ENCODE measurements around the gene ACBD6.

ACBD6 gene

DNA sequence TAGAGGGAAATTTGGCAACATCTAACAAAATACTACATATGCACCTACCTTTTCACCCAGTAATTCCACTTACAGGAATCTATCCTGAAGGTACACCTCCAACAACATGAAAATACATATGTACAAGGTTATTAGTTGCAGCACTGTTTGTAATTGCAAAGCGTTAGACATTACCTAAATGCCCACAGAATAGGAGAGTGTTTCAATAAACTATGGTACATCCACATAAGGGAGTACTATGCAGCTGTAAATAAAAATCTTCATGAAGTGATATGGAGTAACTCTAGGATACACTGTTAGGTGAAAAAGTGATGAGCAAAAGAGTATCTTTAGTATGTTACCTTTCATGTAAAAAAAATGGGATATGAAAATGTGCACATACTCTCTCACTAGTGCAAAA lies 126.1 kb downstream of the ACBD6 start:
- no peak for DNase-seq (ENCODE audit: low read depth in 2 of 3, low spot score in 1 of 3)

DNA sequence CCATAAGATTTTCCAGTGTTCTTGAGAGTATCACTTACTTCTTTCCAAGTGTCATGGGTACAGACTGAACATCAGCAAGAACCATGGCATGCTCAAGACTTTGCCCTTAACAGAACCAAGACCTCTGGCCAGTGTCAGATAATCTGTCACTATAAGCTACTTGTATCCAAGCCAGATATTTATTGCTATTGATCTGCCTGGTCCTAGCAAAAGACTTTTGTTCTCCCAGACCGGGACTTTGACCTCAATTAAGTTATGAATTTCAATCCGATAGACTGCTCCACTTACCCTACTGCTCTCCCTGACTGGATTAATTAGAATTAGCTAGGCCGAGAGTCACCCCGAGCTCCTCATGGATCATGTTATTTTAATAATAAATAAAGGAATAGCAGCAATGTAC lies 129.6 kb downstream of the ACBD6 start:
- no peak for DNase-seq (ENCODE audit: low read depth in 2 of 3, low spot score in 1 of 3)

DNA sequence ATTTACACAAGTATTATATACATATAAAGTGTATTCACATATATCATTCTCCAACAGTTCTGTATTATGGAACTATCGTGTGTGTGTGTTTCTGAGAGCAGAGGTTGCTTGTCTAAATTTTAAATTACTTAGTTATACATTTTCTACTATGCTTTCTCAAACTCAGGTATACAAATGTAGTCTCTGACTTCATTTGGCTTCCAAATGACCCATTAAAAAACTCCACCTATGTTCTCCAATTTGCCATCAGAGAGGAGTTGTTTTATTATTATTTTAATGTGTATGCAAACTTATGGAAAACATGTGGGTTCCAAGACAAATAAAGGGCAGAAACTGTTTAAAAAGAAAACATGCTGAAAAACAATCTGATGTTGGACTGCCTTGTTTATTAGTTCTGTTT lies 131.8 kb downstream of the ACBD6 start:
- no peak for DNase-seq (ENCODE audit: low read depth in 2 of 3, low spot score in 1 of 3)

DNA sequence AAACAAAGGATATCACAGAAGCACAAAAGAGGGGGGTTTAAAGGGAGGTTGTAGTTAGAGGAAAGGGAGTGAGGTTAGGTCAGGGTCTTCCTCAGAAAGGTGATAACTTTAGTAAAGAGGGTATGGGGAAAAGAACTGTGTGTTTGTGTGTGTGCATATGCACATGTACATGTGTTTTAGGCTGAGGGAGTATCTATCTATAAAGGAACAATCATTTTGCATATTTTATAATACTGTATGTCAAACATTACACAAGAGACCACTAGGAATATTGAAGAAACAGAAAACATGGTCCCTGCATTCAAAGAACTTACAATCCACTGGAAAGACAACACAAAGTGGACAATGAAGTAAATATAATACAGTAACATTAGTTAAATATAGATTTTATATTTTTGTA lies 132.2 kb downstream of the ACBD6 start:
- DNase-seq (ENCODE audit: low read depth in 2 of 3, low spot score in 1 of 3), result no peak

DNA sequence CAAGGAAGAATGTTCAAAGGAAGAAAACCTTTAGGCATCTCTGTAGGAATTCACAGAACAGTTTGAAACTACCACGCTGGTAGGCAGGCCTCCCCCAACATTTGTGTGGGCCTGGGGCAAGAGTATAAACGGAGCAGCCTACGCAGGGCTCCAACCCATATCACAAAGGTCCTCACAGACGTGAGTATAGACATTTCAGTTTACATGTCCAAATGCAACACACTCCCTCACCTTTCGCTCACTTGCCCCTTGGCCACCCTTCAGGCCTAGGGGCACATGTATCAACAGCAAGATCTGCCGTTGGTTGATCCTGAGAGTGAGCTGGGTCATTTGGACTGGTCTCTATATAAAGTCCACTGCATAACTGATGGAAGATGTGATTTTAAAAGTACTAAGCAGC lies 133.3 kb downstream of the ACBD6 start:
- DNase-seq (ENCODE audit: low read depth in 2 of 3, low spot score in 1 of 3), result no peak

DNA sequence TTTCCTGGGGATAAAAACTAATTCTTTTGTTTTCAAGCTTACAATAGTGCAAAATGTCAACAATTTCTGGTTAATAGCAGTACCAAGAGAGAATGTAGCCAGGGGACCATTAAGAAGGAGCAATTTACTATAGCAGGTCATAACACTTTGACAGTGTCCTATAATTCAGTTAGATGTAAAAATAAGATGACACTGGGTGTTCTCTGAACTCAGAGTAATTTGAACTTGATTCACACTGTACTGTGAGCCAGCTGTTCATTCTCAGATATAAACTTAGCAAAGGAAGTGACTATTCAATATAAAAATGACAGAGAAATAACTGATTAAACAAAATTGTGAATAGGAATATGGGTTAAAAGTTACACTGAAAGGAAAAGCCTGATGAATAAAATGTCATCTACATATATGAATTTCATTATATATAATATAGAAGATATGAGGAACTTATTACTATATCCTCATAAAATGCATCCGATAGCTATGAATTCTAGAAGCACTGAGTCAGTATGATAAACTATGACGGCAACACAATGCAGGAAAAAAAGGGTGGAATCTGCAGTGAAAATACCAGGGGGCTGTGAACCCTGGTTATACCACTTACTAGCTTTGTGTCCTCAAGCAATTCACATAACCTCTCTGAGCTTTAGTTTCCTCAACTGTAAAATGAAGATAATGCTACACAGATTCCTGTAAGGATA lies 135.9 kb downstream of the ACBD6 start:
- DNase-seq (ENCODE audit: low read depth in 2 of 3, low spot score in 1 of 3), result no peak

DNA sequence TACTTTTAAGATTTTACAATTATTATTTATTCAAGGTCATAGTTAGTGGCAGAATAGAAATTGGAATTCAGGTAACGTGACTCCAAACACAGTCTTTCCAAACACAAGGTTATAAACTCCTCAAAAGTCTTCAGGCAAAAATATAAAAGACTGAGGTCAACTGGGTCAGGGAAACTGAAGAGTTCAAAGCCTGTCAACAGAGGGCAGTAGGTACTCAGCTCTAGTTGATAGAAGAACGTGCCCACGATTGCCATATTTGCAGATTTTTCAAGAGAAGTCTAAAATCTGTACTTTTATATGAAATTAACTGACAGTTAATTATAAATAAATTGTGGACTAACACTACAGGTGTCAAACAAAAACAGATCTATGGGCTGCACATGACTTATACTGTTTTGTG lies 137.3 kb downstream of the ACBD6 start:
- DNase-seq (ENCODE audit: low read depth in 2 of 3, low spot score in 1 of 3), result no peak

DNA sequence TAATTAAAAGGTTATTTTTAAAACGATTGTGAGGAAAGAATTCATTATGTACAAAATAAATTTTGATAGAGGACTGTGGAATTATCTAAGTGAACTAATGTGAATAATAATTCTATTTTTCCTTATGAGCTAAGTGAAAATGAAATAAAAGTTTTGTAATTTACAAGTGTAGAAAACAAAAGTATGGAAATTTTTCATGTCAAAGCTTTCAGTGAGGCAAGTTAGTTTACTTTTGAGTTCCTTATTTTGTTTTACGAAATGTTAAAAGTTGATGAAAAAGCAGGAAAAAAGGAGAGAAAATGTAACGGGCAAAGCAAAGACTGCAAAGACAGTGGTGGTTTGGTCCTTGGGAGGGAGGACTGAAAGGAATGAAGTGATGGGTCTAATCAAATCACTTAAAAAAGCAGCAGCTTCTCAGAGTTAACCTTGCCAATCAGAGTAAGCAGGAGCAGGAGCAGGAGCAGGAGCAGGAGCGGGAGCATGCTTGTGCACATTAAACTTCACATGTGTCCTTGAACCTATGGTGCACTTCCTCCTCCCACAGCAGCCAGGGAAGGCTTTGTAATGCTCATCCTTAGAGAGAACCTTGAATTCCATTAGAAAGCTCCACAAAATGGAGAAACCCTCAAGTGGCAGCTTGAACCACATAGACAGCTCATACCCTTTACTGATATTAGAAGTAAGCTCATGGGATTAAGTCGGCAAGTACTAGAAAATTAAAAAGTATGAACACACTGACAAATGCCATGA lies 139.0 kb downstream of the ACBD6 start:
- DNase-seq (ENCODE audit: low read depth in 2 of 3, low spot score in 1 of 3), result no peak

DNA sequence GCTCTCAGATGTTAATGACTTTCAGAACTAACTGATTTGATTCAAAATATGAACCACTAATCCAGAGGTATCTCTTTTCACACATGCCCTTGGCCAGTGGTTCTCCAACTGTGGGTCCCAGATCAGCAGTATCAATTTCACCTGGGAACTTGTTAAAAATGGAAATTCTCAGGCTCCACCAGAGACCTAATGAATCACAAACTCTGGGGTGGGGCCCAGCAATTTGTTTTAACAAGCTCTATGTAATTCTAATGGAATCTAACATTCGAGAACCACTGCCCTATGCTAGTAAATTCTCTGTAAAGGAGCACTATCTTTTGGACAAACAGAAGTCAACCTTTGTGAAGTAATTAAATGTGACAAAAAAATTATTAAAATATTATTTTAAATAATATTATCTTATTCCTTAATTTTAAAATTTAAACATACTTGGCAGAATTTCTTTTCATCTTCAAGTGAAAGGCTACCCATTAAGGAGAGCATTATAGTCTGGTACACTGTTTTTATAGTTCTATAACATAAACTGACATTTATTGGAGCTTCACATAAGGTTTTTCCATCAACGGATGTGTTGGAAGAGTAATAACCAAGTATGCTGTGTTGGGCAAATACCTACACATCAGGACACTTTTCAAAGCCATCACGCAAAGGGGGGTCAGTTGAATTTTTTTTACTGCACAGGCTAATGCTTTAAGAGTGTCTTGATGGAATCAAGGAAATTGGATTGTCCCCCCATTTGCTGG lies 141.9 kb downstream of the ACBD6 start:
- DNase-seq (ENCODE audit: low read depth in 2 of 3, low spot score in 1 of 3), result no peak

DNA sequence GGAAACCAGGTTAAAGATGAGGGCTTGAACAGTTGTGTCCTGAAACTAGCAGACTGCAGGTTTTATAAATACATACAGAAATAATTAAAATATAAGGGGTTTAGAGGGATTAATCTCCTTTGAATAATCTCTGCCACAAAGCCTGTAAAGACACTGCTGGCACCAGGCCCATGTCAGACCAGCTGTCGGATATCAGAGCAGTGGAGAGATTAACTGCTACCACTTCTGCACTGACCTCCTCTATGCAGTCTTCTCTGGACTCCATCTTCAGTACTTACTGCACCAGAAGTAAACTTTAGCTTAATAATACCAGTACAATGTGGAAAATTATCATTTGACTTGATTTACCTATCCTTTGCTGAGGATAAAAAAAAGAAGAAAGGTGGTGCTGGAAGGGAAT lies 143.7 kb downstream of the ACBD6 start:
- DNase-seq (ENCODE audit: low read depth in 2 of 3, low spot score in 1 of 3), result no peak

DNA sequence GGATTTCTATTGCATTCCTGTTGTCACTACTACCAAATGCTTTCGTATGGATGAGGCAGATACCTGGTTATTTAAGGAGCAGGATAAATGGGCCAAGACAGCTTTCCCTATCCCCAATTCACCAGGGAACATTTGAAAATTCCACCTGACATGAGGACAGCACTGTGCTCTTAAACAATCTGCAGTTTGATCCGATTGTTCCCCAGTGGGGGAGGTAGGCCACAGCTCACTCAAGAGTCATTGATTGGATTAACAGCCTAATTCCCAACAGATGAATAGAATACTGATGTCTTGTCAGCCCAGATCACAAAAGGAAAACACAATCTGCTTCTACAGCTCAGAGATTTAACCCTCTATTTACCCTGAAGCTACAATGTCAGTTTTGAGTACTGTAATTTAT lies 148.4 kb downstream of the ACBD6 start:
- DNase-seq (ENCODE audit: low read depth in 2 of 3, low spot score in 1 of 3), result no peak

DNA sequence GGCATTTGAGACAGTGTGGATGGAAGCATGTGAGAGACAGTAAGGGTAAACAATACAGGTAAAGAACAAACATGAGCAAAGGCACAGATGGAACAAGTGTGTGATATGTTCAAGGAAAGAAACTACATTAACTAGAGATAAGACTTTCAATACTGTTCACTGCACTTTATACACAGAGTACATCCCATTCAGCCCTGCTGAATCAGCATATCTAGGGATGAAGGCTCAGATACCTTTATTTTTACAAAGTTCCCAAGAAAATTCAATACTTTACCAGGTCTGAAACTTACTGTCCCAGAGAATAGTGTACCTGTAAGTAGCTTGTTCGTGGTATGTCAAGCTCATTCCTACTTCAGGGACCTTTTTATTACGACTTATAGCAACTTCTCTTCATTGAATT lies 149.8 kb downstream of the ACBD6 start:
- no peak for DNase-seq (ENCODE audit: low read depth in 2 of 3, low spot score in 1 of 3)

DNA sequence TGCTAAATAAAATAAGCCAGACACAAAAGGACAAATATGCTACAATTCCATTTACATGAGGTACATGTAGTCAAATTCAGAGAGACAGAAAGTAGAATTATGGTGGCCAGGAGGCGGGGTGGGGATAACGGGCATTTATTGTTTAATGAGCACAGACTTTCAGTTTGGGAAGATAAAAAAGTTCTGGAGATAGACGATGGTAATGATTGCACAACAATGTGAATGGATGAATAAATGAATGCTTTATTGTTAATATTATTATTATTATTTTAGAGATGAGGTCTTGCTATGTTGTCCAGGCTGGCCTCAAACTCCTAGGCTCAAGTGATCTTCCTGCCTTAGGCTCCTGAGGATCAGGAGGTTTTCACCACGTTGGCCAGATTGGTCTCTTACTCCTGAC lies 150.4 kb downstream of the ACBD6 start:
- no peak for DNase-seq (ENCODE audit: low read depth in 2 of 3, low spot score in 1 of 3)

DNA sequence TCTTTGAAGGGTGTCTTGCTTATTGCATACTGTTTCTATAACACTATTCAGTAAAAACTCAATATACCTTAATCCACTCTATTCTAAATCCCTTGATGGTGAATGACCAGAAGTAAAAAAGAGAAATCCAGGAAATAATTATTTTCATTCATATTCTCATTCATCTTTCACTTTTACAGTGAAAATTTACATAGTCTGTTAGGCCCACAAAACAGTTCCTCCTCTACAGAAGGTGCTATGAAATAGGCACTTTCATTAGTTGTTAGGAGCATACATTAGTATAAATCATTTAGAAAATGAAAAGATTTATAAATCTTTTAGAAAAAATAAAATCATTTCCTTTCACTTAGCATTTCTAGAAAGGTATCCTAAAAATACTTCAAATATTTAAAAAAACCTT lies 157.2 kb downstream of the ACBD6 start:
- DNase-seq (ENCODE audit: low read depth in 2 of 3, low spot score in 1 of 3), result no peak

DNA sequence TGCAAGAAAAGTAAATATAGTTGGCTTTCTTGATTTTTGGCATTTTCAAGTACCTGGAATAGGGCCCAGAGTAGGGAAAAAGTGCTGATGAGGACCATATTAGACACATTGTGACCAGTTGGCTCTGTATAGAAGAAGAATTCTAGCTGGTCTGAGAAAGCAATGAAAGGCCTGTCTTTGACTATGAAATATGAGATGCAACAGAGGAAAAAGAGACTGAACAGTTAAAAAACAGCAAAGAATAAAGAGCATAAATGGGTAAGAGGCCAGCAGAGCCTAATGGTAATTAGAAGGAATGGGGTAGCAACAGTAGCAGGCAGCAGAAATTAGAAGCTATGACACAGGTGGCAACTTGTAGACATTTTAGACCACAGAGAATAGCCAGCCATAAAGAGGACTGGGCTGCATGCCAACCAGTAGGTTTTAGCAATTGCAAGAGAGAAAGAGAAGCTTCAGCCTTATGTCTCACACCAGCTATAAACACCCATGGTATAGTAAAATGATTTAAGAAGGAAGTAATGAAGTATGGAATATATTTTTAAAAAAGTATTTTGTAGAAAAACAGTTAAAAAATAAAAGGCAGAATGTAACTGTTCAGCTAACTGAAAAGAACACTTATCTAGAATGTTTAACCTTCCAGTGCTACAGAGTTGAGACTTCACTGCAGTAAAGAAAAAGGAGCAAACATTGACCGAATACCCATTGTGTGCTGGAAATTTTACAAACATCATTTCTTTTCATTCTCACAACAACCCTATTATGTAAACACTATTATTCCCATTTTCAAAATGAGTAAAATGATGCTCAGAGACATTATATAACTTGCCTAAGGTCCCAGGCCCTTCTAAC lies 158.2 kb downstream of the ACBD6 start:
- DNase-seq (ENCODE audit: low read depth in 2 of 3, low spot score in 1 of 3), result no peak

DNA sequence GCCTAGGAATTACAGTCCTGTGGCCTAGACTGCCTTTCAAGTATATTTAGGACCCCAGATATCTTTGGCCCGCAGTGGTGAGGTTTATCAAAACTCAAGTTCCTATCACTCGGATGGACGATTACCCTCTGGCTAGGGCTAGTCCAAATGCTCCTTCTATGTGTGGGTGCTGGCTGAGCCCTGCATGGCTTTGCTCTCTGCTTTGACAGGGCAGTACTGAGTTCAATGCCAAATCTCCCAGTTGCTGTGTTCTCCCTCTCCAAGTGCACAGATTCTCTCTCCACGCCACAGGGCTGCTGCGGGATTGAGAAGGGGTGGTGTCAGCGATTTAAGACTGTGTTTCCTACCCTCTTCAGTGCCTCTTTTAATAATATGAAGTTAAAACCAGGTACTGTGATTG lies 175.3 kb downstream of the ACBD6 start:
- DNase-seq (ENCODE audit: low read depth in 2 of 3, low spot score in 1 of 3), result no peak

DNA sequence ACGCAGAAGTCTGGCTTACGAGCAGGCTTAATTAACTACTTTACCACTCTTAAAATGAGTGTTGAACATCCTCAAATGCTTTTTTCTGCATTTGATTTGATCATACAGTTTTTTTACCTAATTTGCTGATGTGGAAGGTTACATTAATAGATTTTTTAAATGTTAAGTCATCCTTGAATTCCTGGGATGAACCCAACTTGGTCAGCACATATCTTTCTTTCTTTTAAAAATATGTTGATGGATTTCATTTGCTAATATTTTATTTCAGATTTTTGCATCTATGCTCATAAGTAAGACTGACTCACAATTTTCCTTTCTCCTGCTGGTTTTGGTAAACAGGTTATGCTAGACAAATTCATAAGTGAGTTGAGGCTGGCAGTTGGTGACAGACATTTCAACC lies 189.5 kb downstream of the ACBD6 start:
- no peak for DNase-seq (ENCODE audit: low read depth in 2 of 3, low spot score in 1 of 3)

DNA sequence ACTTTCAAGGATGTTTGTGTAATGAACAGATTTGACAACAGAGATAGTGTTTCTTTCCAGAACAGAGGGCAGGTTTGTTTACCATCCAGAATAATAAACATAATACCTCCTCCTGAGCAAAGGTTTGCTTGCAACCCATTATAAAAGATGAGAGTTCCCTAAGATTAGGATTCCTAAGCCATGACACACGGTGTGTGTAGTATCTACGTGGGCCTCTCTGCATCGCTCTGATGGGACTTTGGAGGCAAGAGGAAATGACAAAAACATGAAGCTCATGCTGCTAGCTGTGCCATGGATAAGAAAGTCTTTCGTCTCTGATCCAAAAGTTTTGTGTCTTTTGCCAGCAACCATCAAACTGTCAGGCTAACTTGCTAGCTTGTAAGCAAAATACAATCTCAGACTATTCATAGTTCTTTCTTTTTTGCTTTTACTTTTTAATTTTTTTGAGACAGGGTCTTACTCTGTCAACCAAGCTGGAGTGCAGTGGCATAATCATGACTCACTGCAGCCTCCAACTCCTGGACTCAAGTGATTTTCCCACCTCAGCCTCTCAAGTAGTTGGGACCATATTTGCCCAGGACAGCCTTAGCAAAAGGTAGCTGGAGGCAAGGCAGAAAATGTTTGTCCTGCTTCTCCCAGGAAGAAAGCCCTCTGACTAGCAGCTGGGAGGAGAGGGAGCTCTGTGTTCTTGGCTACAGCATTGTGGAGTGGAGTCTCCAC lies 191.2 kb downstream of the ACBD6 start:
- DNase-seq (ENCODE audit: low read depth in 2 of 3, low spot score in 1 of 3), result no peak

DNA sequence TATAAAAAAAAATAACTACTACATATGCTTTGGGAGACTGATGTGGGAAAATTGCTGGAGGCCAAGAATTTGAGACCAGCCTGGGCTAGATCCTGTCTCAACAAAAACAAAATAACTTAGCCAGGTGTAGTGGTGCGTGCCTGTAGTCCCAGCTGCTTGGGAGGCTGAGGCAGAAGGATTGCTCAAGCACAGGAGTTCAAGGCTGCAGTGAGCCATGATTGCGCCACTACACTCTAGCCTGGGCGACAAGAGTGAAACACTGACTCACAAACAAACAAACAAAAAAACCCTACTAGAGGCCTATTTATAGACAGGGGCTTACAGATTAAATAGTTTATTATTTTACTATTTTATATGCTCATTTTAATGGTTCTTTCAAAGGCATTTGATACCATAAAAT lies 192.3 kb downstream of the ACBD6 start:
- DNase-seq (ENCODE audit: low read depth in 2 of 3, low spot score in 1 of 3), result no peak

DNA sequence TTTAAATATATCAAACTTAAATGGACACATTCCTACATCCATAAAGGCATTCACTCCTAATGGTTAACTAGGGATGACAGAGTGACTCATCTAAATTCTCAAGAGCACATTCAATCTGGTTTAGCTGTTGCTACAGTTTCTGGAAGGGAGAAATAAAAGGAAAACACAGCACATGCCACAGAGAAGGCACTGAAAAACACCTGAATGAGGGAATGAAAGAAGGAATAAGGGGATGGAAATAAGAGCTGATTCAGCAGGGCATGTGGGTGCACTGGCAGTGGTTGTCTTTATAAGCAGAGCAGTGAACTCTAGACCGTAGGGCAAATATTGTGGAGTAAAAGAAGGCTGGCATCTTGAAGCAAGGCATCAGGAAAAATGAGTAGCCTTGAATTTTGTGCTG lies 193.0 kb downstream of the ACBD6 start:
- DNase-seq (ENCODE audit: low read depth in 2 of 3, low spot score in 1 of 3), result no peak

All from stimulated activated CD4-positive, alpha-beta T cell treated with anti-CD3 and anti-CD28 coated beads, Interleukin-12 subunit alpha, Interleukin-12 subunit beta, amount 100 ng/mL, for 48 hours (primary cell).